Measurements from ENCODE around the gene WDR49. TPM values are rescaled to one million over a fixed set of nuclear protein-coding genes. Genes with fewer than 3 reads are reported as not detected.

The WDR49 gene
- total RNA-seq, 1 donor from 2014 or later = 1.8 TPM

DNA sequence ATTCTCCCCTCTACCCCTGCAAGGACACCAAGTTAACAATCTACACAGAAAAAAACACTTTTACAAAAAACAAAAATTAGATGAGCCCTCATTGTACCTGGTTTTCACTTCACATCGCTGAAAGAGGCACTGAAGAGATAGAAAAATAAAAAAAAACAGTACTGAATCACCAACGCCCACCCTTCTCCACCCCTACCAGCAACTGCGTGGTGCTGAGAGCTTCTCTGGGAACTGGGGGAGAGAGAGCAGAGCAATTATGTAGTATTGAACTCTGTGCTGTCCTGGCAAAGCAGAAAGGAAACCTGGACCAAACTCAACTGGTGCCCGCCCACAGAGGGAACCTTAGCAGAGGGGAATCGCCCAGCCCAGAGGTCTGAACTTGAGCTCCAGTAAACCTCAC, 44.6 kb downstream of the WDR49 start:
- H3K27ac Mint-ChIP-seq (ENCODE audit: unreplicated experiment) = no peak overlapping the region
- TF ChIP-seq, protein P1, sequence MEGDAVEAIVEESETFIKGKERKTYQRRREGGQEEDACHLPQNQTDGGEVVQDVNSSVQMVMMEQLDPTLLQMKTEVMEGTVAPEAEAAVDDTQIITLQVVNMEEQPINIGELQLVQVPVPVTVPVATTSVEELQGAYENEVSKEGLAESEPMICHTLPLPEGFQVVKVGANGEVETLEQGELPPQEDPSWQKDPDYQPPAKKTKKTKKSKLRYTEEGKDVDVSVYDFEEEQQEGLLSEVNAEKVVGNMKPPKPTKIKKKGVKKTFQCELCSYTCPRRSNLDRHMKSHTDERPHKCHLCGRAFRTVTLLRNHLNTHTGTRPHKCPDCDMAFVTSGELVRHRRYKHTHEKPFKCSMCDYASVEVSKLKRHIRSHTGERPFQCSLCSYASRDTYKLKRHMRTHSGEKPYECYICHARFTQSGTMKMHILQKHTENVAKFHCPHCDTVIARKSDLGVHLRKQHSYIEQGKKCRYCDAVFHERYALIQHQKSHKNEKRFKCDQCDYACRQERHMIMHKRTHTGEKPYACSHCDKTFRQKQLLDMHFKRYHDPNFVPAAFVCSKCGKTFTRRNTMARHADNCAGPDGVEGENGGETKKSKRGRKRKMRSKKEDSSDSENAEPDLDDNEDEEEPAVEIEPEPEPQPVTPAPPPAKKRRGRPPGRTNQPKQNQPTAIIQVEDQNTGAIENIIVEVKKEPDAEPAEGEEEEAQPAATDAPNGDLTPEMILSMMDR (IDR thresholded peaks at IDR 0.05; ENCODE audit: unreplicated experiment) = no peak

DNA sequence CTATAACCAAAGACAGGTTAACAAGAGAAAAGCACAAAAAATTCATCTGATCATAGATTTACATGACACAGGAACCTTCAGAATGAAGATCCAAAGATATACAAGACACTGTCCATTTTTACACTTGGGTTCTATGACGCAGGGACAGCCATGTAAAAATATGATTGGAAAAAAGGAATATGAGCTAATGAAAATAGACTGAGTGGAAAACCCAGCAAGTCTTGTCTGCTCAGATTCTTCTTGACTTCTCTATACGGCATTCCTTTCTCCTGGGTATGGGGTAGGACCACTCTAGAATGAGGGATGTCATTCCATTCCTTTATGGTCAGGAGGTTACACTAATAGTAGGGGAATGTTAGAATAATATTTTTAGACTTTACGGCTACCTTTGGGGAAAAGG, 46.9 kb downstream of the WDR49 start:
- Mint-ChIP-seq H3K4me3 (ENCODE audit: unreplicated experiment) (no peak overlapping the region), H3K27me3 (ENCODE audit: unreplicated experiment) (no peaks in the 10 kb centered on the region), H3K9me3 (ENCODE audit: unreplicated experiment) (no peaks in the 10 kb centered on the region), H3K27ac (ENCODE audit: unreplicated experiment) (no peak overlapping the region), H3K4me1 (ENCODE audit: unreplicated experiment) (no peaks in the 10 kb centered on the region), H3K36me3 (ENCODE audit: low read depth, unreplicated experiment) (no peaks in the 10 kb centered on the region)
- no peak for DNase-seq (ENCODE audit: low spot score)
- TF ChIP-seq, protein P1 (IDR thresholded peaks at IDR 0.05; ENCODE audit: unreplicated experiment) = no peak

More for the DNA sequence above, 44.6 kb downstream of the WDR49 start:
- no peak for DNase-seq (ENCODE audit: low spot score)
- no peaks in the 10 kb centered on the region for H3K9me3 Mint-ChIP-seq (ENCODE audit: unreplicated experiment)
- H3K36me3 Mint-ChIP-seq (ENCODE audit: low read depth, unreplicated experiment) = no peaks in the 10 kb centered on the region
- H3K27me3 Mint-ChIP-seq (ENCODE audit: unreplicated experiment) = no peaks in the 10 kb centered on the region
- no peak overlapping the region for H3K4me3 Mint-ChIP-seq (ENCODE audit: unreplicated experiment)
- H3K4me1 Mint-ChIP-seq (ENCODE audit: unreplicated experiment) = no peaks in the 10 kb centered on the region

DNA sequence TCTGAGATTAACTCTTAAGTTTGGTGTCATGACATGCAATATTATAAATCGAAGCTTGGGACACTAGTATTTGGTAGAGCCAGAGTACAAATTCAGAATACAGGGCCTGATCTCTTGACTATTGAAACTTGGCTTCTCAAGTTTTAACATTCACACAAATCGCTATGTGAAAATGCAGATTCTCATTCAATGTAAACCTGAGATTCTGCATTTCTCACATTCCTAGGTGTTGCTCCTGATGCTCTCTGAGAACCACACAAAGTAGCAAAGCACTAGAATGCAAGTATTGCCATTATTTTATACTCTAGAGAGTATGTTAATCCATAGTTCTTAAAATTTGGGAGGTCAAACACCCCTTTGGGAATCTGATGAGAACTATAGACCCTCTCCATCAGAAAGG, 47.9 kb downstream of the WDR49 start:
- TF ChIP-seq, protein P1 (IDR thresholded peaks at IDR 0.05; ENCODE audit: unreplicated experiment) = no peak
- DNase-seq (ENCODE audit: low spot score) = no peak
- no peak overlapping the region for H3K27ac Mint-ChIP-seq (ENCODE audit: unreplicated experiment)

GRCh38 chr3:167602041-167602440, 51.7 kb downstream of the WDR49 start:
- Mint-ChIP-seq H3K27ac (ENCODE audit: unreplicated experiment) (no peak overlapping the region), H3K9me3 (ENCODE audit: unreplicated experiment) (no peaks in the 10 kb centered on the region), H3K4me3 (ENCODE audit: unreplicated experiment) (no peak overlapping the region), H3K27me3 (ENCODE audit: unreplicated experiment) (peaks cover 2% of the 10 kb centered on the region), H3K4me1 (ENCODE audit: unreplicated experiment) (no peaks in the 10 kb centered on the region), H3K36me3 (ENCODE audit: low read depth, unreplicated experiment) (no peaks in the 10 kb centered on the region)
- TF ChIP-seq, protein P1 (IDR thresholded peaks at IDR 0.05; ENCODE audit: unreplicated experiment) = no peak
- DNase-seq (ENCODE audit: low spot score) = no peak

More for the DNA sequence above, 47.9 kb downstream of the WDR49 start:
- no peaks in the 10 kb centered on the region for H3K4me1 Mint-ChIP-seq (ENCODE audit: unreplicated experiment)
- H3K36me3 Mint-ChIP-seq (ENCODE audit: low read depth, unreplicated experiment) = no peaks in the 10 kb centered on the region
- H3K4me3 Mint-ChIP-seq (ENCODE audit: unreplicated experiment) = no peak overlapping the region
- no peaks in the 10 kb centered on the region for H3K9me3 Mint-ChIP-seq (ENCODE audit: unreplicated experiment)
- no peaks in the 10 kb centered on the region for H3K27me3 Mint-ChIP-seq (ENCODE audit: unreplicated experiment)

GRCh38 chr3:167587651-167588050, 66.1 kb downstream of the WDR49 start:
- Mint-ChIP-seq H3K27ac (ENCODE audit: unreplicated experiment) (no peak overlapping the region), H3K27me3 (ENCODE audit: unreplicated experiment) (no peaks in the 10 kb centered on the region), H3K36me3 (ENCODE audit: low read depth, unreplicated experiment) (no peaks in the 10 kb centered on the region), H3K4me1 (ENCODE audit: unreplicated experiment) (no peaks in the 10 kb centered on the region), H3K9me3 (ENCODE audit: unreplicated experiment) (no peaks in the 10 kb centered on the region), H3K4me3 (ENCODE audit: unreplicated experiment) (no peak overlapping the region)
- DNase-seq (ENCODE audit: low spot score) = no peak
- TF ChIP-seq, protein P1 (IDR thresholded peaks at IDR 0.05; ENCODE audit: unreplicated experiment) = no peak
